Adipose tissue (tissue), 3 donors: ENCODE data around the gene SLC6A18. TPM values are rescaled to one million over a fixed set of nuclear protein-coding genes. Genes with fewer than 3 reads are reported as not detected.
"Not testable (repeated sequence)": the region's sequence is repeated elsewhere in the genome, so short reads cannot be mapped to it uniquely, and the experiment has no call there.

Source experiments
- H3K27ac ChIP-seq: one replicate; pipeline ENCODE4 v1.5.1; 2013; ENCODE audit warnings: low read depth, low read length
- WGBS, 3 donors: extraction: QIAGEN DNeasy Blood & Tissue Kit; methylation state at CpG; one replicate each; pipeline ENCODE4 v1.1.7; 2013; 5-methylcytosine and 5-hydroxymethylcytosine counted together
- polyA plus RNA-seq, 3 donors: library from polyadenylated mRNA; stranded (reverse); fragments of 200-250 nt; gene quantifications; one replicate each; pipeline ENCODE4 v1.2.3, GENCODE V29; 2013
- donor health status: healthy with polysubstance abuse.
- donor health status: Bipolar disorder and iron deficiency.
- donor health status: healthy.

SLC6A18 gene
- polyA plus RNA-seq, 3 donors, result not detected

DNA sequence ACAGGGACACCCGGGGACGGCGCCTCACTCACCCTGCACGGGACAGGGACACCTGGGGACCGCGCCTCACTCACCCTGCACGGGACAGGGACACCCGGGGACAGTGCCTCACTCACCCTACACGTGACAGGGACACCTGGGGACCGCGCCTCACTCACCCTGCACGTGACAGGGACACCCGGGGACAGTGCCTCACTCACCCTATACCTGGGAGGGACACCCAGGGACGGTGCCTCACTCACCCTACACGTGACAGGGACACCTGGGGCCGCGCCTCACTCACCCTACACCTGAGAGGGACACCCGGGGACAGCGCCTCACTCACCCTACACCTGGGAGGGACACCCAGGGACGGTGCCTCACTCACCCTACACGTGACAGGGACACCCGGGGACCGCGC lies 65.8 kb downstream of the SLC6A18 start:
- WGBS, 3 donors, result 81 to 85% (median 81%) methylated on average over 20 to 23 of the region's 24 CpGs

DNA sequence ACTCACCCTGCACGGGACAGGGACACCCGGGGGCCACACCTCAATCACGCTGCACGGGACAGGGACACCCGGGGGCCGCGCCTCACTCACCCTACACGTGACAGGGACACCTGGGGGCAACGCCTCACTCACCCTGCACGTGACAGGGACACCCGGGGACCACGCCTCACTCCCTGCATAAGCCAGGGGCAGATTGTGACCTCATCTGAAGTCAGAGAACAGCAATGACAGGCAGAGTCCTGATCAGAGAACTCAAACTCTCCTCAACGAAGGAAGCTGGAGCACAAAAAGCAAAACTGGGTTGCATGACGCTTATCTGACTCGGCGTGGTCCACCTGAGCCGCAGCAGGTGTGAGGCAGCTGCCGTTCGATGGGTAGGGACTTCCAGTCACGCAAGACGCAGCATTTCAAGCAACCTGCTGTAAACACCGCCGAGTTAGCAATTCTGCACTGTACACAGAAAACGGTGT lies 66.5 kb downstream of the SLC6A18 start:
- 72 to 85% (median 81%) methylated on average over 24 of the region's 24 CpGs for WGBS, 3 donors
- no peak overlapping the region for H3K27ac ChIP-seq

More for the DNA sequence above, 65.8 kb downstream of the SLC6A18 start:
- not testable (repeated sequence) for H3K27ac ChIP-seq

DNA sequence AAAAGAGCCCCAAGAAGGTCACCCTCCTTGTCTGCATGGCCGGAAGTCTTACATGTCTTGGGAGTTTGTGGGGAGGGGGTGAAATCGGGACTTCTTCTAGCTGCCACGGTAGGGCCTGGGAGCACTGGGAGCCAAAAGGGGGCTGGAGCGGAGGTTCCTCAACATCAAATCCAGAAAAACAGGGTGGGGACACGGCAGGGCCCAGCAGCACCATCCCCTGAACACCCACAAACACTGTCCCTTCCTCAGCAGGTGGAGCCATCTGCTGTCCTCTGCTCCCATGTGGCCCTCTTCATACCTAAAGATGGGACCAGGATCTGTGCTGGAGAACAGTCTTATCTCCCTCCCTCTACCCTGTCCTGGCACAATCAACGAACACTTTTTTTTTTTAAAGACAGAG lies 67.0 kb downstream of the SLC6A18 start:
- WGBS, 3 donors, result 60 to 80% (median 70%) methylated on average over 6 of the region's 6 CpGs
- H3K27ac ChIP-seq, result no peak overlapping the region

DNA sequence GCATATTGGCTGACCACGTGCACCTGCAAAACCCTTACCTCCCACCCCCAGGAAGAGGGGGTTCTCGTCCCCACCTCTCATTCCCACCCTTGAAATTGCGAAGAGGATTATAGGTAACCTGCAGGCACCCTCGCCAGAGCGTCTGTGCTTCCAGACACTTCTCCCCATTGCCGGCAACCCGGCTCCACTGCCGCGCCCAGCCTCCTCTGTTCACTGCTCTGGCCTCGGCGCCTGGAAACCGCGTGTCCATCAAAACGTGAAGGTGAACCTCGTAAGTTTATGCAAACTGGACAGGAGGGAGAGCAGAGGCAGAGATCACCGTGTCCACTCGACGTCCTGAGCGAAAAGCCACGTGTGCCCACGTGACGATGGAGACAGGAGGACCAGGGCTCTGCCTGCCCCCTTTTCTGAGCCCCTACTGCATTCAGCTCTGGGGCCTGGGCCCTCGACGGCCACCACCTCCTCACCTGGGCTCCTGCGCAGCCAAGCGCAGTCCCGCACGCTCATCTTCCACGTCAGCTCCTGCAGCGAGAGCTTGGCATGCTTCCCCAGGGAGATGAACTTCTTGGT lies 67.8 kb downstream of the SLC6A18 start:
- 83 to 90% (median 87%) methylated on average over 30 of the region's 30 CpGs for WGBS, 3 donors
- no peak overlapping the region for H3K27ac ChIP-seq

DNA sequence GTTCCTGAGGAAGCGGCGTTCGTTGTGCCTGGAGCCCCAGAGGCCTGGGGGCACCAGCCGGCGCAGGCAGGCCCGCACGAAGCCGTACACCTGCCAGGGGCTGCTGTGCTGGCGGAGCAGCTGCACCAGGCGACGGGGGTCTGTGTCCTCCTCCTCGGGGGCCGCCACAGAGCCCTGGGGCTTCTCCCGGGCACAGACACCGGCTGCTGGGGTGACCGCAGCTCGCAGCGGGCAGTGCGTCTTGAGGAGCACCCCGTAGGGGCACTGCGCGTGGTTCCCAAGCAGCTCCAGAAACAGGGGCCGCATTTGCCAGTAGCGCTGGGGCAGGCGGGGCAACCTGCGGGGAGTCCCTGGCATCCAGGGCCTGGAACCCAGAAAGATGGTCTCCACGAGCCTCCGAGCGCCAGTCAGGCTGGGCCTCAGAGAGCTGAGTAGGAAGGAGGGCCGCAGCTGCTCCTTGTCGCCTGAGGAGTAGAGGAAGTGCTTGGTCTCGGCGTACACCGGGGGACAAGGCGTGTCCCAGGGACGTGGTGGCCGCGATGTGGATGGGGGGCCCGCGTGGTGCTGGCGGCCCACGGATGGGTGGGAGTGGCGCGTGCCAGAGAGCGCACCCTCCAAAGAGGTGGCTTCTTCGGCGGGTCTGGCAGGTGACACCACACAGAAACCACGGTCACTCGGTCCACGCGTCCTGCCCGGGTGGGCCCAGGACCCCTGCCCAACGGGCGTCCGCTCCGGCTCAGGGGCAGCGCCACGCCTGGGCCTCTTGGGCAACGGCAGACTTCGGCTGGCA lies 68.4 kb downstream of the SLC6A18 start:
- WGBS, 3 donors, result 88 to 93% (median 90%) methylated on average over 45 to 60 of the region's 60 CpGs

DNA sequence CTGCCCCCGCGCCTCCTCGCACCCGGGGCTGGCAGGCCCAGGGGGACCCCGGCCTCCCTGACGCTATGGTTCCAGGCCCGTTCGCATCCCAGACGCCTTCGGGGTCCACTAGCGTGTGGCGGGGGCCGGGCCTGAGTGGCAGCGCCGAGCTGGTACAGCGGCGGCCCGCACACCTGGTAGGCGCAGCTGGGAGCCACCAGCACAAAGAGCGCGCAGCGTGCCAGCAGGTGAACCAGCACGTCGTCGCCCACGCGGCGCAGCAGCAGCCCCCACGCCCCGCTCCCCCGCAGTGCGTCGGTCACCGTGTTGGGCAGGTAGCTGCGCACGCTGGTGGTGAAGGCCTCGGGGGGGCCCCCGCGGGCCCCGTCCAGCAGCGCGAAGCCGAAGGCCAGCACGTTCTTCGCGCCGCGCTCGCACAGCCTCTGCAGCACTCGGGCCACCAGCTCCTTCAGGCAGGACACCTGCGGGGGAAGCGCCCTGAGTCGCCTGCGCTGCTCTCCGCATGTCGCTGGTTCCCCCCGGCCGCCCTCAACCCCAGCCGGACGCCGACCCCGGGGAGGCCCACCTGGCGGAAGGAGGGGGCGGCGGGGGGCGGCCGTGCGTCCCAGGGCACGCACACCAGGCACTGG lies 69.1 kb downstream of the SLC6A18 start:
- WGBS, 3 donors, result 25 to 30% (median 29%) methylated on average over 53 to 69 of the region's 69 CpGs
- no peak overlapping the region for H3K27ac ChIP-seq

More for the DNA sequence above, 68.4 kb downstream of the SLC6A18 start:
- H3K27ac ChIP-seq, result no peak overlapping the region

DNA sequence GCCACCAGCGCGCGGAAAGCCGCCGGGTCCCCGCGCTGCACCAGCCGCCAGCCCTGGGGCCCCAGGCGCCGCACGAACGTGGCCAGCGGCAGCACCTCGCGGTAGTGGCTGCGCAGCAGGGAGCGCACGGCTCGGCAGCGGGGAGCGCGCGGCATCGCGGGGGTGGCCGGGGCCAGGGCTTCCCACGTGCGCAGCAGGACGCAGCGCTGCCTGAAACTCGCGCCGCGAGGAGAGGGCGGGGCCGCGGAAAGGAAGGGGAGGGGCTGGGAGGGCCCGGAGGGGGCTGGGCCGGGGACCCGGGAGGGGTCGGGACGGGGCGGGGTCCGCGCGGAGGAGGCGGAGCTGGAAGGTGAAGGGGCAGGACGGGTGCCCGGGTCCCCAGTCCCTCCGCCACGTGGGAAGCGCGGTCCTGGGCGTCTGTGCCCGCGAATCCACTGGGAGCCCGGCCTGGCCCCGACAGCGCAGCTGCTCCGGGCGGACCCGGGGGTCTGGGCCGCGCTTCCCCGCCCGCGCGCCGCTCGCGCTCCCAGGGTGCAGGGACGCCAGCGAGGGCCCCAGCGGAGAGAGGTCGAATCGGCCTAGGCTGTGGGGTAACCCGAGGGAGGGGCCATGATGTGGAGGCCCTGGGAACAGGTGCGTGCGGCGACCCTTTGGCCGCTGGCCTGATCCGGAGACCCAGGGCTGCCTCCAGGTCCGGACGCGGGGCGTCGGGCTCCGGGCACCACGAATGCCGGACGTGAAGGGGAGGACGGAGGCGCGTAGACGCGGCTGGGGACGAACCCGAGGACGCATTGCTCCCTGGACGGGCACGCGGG lies 69.9 kb downstream of the SLC6A18 start, which contains the start of gene TERT:
TSS of gene TERT (minus strand) at position 234 of the 815 bp plus-strand sequence. CDS start at position 155, 79 bp downstream.
- H3K27ac ChIP-seq, result no peak within 1 kb of the TSS
- WGBS, 3 donors, result 2 to 5% (median 5%) methylated on average over 42 to 102 of the region's 102 CpGs

DNA sequence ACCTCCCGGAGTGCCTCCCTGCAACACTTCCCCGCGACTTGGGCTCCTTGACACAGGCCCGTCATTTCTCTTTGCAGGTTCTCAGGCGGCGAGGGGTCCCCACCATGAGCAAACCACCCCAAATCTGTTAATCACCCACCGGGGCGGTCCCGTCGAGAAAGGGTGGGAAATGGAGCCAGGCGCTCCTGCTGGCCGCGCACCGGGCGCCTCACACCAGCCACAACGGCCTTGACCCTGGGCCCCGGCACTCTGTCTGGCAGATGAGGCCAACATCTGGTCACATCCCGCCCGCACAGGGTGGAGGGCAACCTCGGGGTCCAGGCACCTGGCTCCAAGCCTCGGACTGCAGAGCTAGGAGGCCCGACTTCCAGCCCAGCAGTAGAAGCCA lies 70.5 kb downstream of the SLC6A18 start:
- no peak overlapping the region for H3K27ac ChIP-seq

More for the DNA sequence above, 70.5 kb downstream of the SLC6A18 start:
- 27 to 40% (median 40%) methylated on average over 22 of the region's 22 CpGs for WGBS, 3 donors

Other genes starting within 250 kb of the SLC6A18 start
- 1 to 10 TPM; 5.0 to 8.8 (median 5.5) TPM for gene NKD2, start 216.6 kb upstream of the SLC6A18 start, polyA plus RNA-seq
- 10 to 100 TPM in 2 of 3 donors, 1 to 10 TPM in 1; 9.3 to 27.2 (median 20.0) TPM for gene SLC12A7, start 113.3 kb upstream of the SLC6A18 start, polyA plus RNA-seq
- gene SLC6A19, start 23.8 kb upstream of the SLC6A18 start, polyA plus RNA-seq, result under 1 TPM in 2 of 3 donors, not detected in 1; 0.07 TPM
- under 1 TPM in 2 of 3 donors, not detected in 1; 0.02 to 0.03 TPM for gene TERT, start 69.7 kb downstream of the SLC6A18 start, polyA plus RNA-seq
- gene CLPTM1L, start 119.7 kb downstream of the SLC6A18 start, polyA plus RNA-seq, result 10 to 100 TPM; 77.1 to 87.6 (median 84.9) TPM
- gene SLC6A3, start 220.1 kb downstream of the SLC6A18 start, polyA plus RNA-seq, result under 1 TPM in 2 of 3 donors, not detected in 1; 0.06 to 0.15 TPM